ENCODE measurements around the gene ARMC2. TPM values are rescaled to one million over a fixed set of nuclear protein-coding genes. Genes with fewer than 3 reads are reported as not detected.

Gene ARMC2
- total and polyA plus RNA-seq, 2 of the 4 experiments (the other 2 are of a cell fraction) = 0.72 to 3.9 TPM

GRCh38 chr6:108999428-108999827, 151.2 kb downstream of the ARMC2 start:
- H2BK5ac ChIP-seq (ENCODE audit: low read depth, low read length, poor library complexity, severe bottlenecking) = no peak overlapping the region
- no peaks in the 10 kb centered on the region for H3K9me3 ChIP-seq (ENCODE audit: control insufficient read depth, insufficient read depth, low read length)
- intact Hi-C loops (cut with micrococcal nuclease) = no loop called here
- in situ Hi-C loops (cut with MboI; ENCODE audit: low sequenced_read_pairs) = no loop called here
- no peak overlapping the region for H3K18ac ChIP-seq (ENCODE audit: low read depth, low read length)
- no peak for TF ChIP-seq MAFK (IDR thresholded peaks at IDR 0.05; ENCODE audit: low read depth, low read length)
- no peak for TF ChIP-seq POLR2A (IDR thresholded peaks at IDR 0.05; ENCODE audit: low read depth, low read length)
- TF ChIP-seq MAZ (IDR thresholded peaks at IDR 0.05; ENCODE audit: borderline replicate concordance, low read depth, low read length) = no peak
- TF ChIP-seq RAD21 (IDR thresholded peaks at IDR 0.05; ENCODE audit: low read length) = no peak
- no peak for TF ChIP-seq CHD1 (IDR thresholded peaks at IDR 0.05; ENCODE audit: low read depth, low read length)
- TF ChIP-seq NFE2L2 (IDR thresholded peaks at IDR 0.05; ENCODE audit: low read depth, low read length) = no peak
- no peak for TF ChIP-seq SMC3 (IDR thresholded peaks at IDR 0.05; ENCODE audit: low read depth, low read length)
- TF ChIP-seq MXI1 (IDR thresholded peaks at IDR 0.05; ENCODE audit: borderline replicate concordance, low read depth, low read length) = no peak
- TF ChIP-seq BHLHE40 (IDR thresholded peaks at IDR 0.05; ENCODE audit: low read depth, low read length) = no peak
- TF ChIP-seq USF2 (IDR thresholded peaks at IDR 0.05; ENCODE audit: low read depth, low read length) = no peak
- TF ChIP-seq ELK1 (IDR thresholded peaks at IDR 0.05; ENCODE audit: borderline replicate concordance, low read depth, low read length) = no peak
- no peak for TF ChIP-seq CTCF (conservative IDR thresholded peaks at IDR 0.05; ENCODE audit: low read depth, low read length)
- TF ChIP-seq RFX5 (IDR thresholded peaks at IDR 0.05; ENCODE audit: low read depth, low read length) = no peak
- no peak for TF ChIP-seq FOS (IDR thresholded peaks at IDR 0.05; ENCODE audit: low read depth, low read length)
- TF ChIP-seq RCOR1 (IDR thresholded peaks at IDR 0.05; ENCODE audit: insufficient replicate concordance, low read length) = no peak
- no peak for TF ChIP-seq CEBPB (IDR thresholded peaks at IDR 0.05; ENCODE audit: low read depth, low read length)
- H2AFZ ChIP-seq (replicated peaks; ENCODE audit: low read length, poor library complexity) = no peak overlapping the region
- no peak overlapping the region for H3K4me3 ChIP-seq (ENCODE audit: insufficient read depth, low read depth, low read length)
- no peak overlapping the region for H4K5ac ChIP-seq (ENCODE audit: low read depth, low read length)
- no peak overlapping the region for H2AK5ac ChIP-seq (ENCODE audit: low read depth, low read length)
- no peak overlapping the region for H3K9ac ChIP-seq (ENCODE audit: low read depth, low read length)
- H4K8ac ChIP-seq (ENCODE audit: low read depth in 2 of 2, low read length in 2 of 2) = no peak overlapping the region
- H3K4me2 ChIP-seq (ENCODE audit: low read depth, low read length) = no peak overlapping the region
- H3K36me3 ChIP-seq (ENCODE audit: control insufficient read depth, insufficient read depth, low read length) = peaks cover 11% of the 10 kb centered on the region
- no TSS peak for BruUV-seq (replicated peaks)
- no peak for ATAC-seq (ENCODE audit: low read depth)
- H4K91ac ChIP-seq (ENCODE audit: insufficient read depth, low read depth, low read length) = no peak overlapping the region
- peaks cover 3% of the 10 kb centered on the region; the same call in 1 of the 2 replicates for H3K4me1 ChIP-seq (ENCODE audit: control insufficient read depth, insufficient read depth, low read length)
- H2BK15ac ChIP-seq (ENCODE audit: low read depth, low read length) = no peak overlapping the region
- dilution Hi-C loops (cut with HindIII; ENCODE audit: low sequenced_read_pairs, unreplicated experiment) = no loop called here
- no peak overlapping the region for H3K4ac ChIP-seq (ENCODE audit: low read depth, low read length)
- H3K23ac ChIP-seq (ENCODE audit: low read depth, low read length) = no peak overlapping the region
- H3K14ac ChIP-seq (replicated peaks; ENCODE audit: low read depth, low read length) = no peak overlapping the region
- no peak overlapping the region for H2AK9ac ChIP-seq (replicated peaks; ENCODE audit: low read depth, low read length, poor library complexity)
- no peak overlapping the region for H3K27ac ChIP-seq (ENCODE audit: insufficient read depth, low read length)
- H3K79me1 ChIP-seq (ENCODE audit: low read depth in 1 of 2, low read length in 2 of 2) = peaks cover 4 to 15% of the 10 kb centered on the region in 2 experiments
- DNase-seq = no peak
- ChIA-PET CTCF (interaction anchor here (0.6 kb wide), 1 partner anchor 455 kb away, joined by 3 read pairs; no protein-coding TSS in a partner anchor), POLR2A (ENCODE audit: unreplicated experiment) (no interaction called here)
- no peak overlapping the region for H2BK120ac ChIP-seq (ENCODE audit: low read depth, low read length)
- peaks cover 5% of the 10 kb centered on the region for H3K9me1 ChIP-seq (ENCODE audit: insufficient read depth, low read length)
- no CpG with 5 or more reads among the region's 5 CpGs for WGBS, 2 experiments (ENCODE audit: extremely low coverage in 2 of 2, insufficient read length in 1 of 2)
- H2BK20ac ChIP-seq (ENCODE audit: low read depth, low read length) = no peak overlapping the region
- H3K27me3 ChIP-seq (ENCODE audit: control insufficient read depth, insufficient read depth, low read length) = no peaks in the 10 kb centered on the region
- no peak overlapping the region for H3K56ac ChIP-seq (ENCODE audit: extremely low read depth, insufficient read depth, low read length)
- H4K20me1 ChIP-seq (ENCODE audit: insufficient read depth, low read length) = peaks cover 3% of the 10 kb centered on the region; the same call in 1 of the 2 replicates
